ENCODE measurements around the gene KRTAP5-6. TPM values are rescaled to one million over a fixed set of nuclear protein-coding genes. Genes with fewer than 3 reads are reported as not detected.

Gene KRTAP5-6
- total and polyA plus RNA-seq, 2 donors (not counting 1 experiment from before 2014, with no cell fraction given) = not detected

- Histone ChIP-seq H3K79me2 (ENCODE audit: control insufficient read depth, insufficient read depth, low read length) (no peaks in the 10 kb centered on the region), H3K9ac (ENCODE audit: low read length) (no peak overlapping the region), H3K4me1 (ENCODE audit: control insufficient read depth in 2 of 2, insufficient read depth in 2 of 2, low read length in 2 of 2) (peaks cover 8 to 14% of the 10 kb centered on the region in 2 donors), H3K4me2 (replicated peaks; ENCODE audit: low read depth, low read length, poor library complexity, severe bottlenecking) (peak overlapping the region; percentile 79), H3K27me3 (replicated peaks in 1 of 4; ENCODE audit: control extremely low read depth in 1 of 4, control insufficient read depth in 3 of 4, insufficient read depth in 4 of 4, low read length in 3 of 4) (peaks cover 0 to 48% (median 6%) of the 10 kb centered on the region in 4 experiments), H3K9me3 (ENCODE audit: control extremely low read depth in 1 of 3, control insufficient read depth in 2 of 3, insufficient read depth in 1 of 3, low read length in 2 of 3) (no peaks in the 10 kb centered on the region), H4K20me1 (ENCODE audit: control insufficient read depth, insufficient read depth, low read length, poor library complexity, severe bottlenecking) (no peaks in the 10 kb centered on the region), H3K4me3 (ENCODE audit: control extremely low read depth in 1 of 5, extremely low read depth in 1 of 5, insufficient read depth in 1 of 5, low read depth in 2 of 5, low read length in 4 of 5) (no peak overlapping the region), H3K36me3 (replicated peaks in 1 of 2; ENCODE audit: control extremely low read depth in 1 of 2, control insufficient read depth in 1 of 2, extremely low read depth in 1 of 2, insufficient read depth in 2 of 2, low read length in 1 of 2) (no peaks in the 10 kb centered on the region), H2AFZ (ENCODE audit: insufficient read depth, low read depth, low read length, poor library complexity, severe bottlenecking) (peak overlapping the region; percentile 89), H3K27ac (ENCODE audit: low read length in 2 of 2) (no peak overlapping the region)
- Mint-ChIP-seq H3K27ac (no peak overlapping the region), H3K4me1 (peaks cover 5% of the 10 kb centered on the region), H3K27me3 (peaks cover 39% of the 10 kb centered on the region), H3K9me3 (ENCODE audit: insufficient read depth) (no peaks in the 10 kb centered on the region), H3K4me3 (no peak overlapping the region)
- POLR2A ChIA-PET = interaction anchor here (1.7 kb wide), 1 partner anchor 140 kb away, joined by 12 read pairs; no protein-coding TSS in a partner anchor
- CTCF ChIA-PET = interaction anchor here (0.7 to 6.4 kb wide), 25 partner anchors 9 to 463 kb away, joined by 3 to 394 read pairs (median 7); partner anchors contain the start of genes H19, SYT8 and TNNI2
- intact Hi-C loops (cut with micrococcal nuclease) = loop anchor here (5.0 kb wide), 1 partner anchor 41 kb away; no protein-coding TSS in a partner anchor
- no peak for DNase-seq
- TF ChIP-seq CTCF (IDR thresholded peaks at IDR 0.05) (no peak), EZH2 (IDR thresholded peaks at IDR 0.05; ENCODE audit: borderline replicate concordance, insufficient read depth, low read depth, low read length, poor library complexity, severe bottlenecking) (no peak)
- no peak for ATAC-seq (ENCODE audit: low read depth)
- WGBS (ENCODE audit: insufficient coverage) = 37% methylated on average over 12 of the region's 20 CpGs
Observed at GRCh38 chr11:1692708-1693326, 4.2 kb upstream of the KRTAP5-6 start.

All from B cell (primary cell).